HG03196 (cell line): ENCODE results near the gene TRAF3.
"Not testable (repeated sequence)": the region's sequence is repeated elsewhere in the genome, so short reads cannot be mapped to it uniquely, and the experiment has no call there.

Source experiments
- ATAC-seq: cut with Tn5 transposase; IDR thresholded peaks from one replicate; pipeline ENCODE4 v1.9.1; 2021; ENCODE audit not compliant: unreplicated experiment

The TRAF3 gene

DNA sequence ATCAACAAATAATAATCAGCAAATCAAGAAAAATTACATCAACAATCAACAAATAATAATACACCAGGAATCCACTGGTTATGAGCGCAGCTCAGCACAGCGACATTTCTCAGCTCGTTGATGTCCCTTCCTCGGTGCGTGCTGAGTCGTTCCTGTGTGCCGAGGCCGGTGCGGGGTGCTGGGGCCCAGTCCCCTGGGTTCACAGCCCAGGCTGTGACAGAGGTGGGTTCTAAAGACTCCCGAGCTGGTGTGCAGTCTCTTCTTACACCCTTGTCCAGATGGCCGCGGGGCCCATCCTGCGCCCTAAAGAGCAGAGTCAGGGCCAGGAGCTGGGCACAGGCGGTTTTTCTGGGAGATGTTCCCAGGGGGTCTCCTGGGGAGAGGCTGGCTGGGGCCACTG is 26.9 kb upstream of the TRAF3 start:
- ATAC-seq: no peak

DNA sequence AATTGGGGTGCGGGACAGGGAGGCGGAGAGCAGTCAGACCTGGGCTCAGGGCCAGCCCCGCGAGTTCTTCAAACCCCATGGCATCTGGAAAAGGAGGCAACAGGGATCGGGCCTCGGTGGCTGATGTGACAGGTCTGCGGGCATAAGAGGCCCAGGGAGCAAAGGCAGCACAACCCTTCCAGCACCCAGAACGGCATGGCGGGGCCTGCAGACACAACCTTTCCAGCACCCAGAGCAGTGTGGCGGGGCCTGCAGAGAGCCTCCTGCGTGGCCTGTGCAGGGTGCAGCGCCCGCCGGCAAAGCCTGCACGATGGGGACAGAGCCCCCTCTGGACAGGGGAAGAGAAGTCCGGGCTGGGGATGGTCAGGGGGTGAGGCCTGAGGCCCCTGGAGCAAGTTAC is 26.2 kb upstream of the TRAF3 start:
- ATAC-seq: no peak

DNA sequence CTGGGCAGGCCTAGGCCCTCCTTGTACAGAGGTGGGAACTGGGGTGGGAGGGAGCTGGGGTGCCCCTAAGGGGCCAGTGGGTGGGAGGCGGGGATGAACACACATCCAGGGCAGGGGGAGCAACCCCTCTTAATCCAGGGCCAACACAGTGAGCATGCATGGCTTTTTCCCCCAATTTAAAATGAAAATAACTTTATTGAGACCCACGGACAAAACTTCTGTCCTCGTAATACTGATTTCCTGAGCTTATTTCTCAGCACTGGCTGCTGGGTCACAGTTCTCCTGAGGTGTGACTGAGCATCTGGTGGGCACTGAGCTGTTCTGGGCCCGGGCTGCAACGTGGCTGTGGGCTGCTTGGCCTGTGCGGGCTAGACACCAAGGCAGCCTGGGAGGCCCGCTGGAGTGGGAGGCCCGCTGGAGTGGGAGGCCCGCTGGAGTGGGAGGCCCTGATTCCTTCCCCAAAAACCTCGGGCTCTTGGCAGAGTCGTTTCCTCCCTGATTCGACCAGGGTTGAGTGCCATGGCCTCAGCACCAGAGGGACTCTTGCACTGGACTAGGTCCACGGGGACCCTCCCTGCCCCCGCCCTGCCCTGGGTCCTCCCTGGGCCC is 24.9 kb upstream of the TRAF3 start:
- no peak for ATAC-seq

DNA sequence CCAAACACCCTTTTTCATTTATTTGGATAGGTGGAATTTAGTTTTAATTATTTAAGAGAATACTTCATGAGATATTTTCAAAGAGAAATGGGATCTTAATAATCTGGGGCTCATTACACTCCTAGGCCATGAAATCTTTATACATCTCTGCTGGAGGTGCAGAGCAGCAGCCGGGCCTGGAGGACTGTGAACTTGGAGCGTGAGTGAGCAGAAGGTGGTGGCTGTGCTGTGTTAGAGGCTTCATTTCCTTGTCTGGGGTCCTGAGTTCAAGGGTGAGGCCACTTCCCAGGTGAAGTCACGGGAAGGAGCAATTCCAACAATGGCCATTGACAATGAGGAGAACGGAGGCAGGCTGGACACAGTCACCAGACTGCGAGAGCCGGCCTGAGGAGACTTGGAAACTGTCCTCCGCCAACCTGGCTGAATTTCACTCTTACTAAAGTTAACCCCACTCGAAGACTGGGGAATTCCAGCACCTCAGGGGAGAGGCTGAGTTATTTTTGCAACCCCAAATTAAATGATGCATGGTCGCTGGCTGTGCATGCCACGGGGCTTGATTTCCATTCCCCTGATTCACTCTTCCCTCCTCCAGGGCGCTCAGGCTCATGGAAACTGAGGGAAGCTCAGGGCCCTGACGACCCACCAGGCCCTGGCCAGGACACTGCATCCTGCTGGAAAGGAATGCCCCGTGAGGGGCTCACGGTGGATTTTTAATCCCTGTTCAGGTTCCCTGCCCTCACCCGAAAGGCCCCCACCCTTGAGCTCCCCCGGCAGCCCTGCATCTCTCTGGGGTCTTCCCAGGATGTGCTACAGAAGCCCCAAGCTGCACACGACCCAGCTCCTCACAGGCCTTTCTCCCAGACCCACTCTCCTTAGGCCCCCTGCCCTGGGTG is 22.6 kb upstream of the TRAF3 start:
- no peak for ATAC-seq

DNA sequence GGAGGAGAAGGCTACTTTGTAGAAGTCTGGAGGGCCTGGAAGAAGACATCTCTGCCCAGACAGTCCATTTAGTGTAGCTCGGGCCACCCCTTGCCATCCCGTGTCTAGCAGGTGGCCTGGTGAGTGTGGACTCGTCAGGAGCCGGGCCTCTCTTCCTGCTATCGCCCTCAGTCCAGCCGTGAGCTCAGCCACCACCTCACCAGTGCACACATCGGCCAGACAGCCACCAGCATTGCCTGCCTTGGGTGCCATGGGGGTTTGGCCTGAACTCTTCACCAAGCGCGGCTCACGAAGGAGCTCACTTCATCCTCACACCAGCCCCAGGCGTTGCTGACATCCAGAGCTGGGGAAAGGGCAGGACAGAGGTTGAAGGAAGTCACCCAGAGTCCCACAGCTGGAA is 19.6 kb upstream of the TRAF3 start:
- ATAC-seq: no peak

DNA sequence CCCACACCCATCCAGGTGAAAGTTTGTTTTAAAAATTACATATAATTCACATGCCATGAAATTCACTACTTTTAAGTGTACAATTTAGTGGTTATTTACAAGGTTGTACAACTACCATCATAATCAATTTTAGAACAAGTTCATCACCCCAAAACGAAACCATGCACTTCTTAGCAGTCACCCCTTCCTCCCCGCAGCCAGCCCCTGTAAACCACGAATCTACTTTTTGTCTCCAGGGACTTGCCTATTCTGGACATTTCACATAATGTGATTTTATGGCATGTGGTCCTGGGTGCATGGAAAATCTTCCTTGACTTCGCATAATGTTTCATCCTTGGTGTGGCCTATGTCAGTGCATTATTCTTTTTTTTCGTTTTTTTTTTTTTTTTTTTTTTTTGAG is 19.2 kb upstream of the TRAF3 start:
- no peak for ATAC-seq

DNA sequence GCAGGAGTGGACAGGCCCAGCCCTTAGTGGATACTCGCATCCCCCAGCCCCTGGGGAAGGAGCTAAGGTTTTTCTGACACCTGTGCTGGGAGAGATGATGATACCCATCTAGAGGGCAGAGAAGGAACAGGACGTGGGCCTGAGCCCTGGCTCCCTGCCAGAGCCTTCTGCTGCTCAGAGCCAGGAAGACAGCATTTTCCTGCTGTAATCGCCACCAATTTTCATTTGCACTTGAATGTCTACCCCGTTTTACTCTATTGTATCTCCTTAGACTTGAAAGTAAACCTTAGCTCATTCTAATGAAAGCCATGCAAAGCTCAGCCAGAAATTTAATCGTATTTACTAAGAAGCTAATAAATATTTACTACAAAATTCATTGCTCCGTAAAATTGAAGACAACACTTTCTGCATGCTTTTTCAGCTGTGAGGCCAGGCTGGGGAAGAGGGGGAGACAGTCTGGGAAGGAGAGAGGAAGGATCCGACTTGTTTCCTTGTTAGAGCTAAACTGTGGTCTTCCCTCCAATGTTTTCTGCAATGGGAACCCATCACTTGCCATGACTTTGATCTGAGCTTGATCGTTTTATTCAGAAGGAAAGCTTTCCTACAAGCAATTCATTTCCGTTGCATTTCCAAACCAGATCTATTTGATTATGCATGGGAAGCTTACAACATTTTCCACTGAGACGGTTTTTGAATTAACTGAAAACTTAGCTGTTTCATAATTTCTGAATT is 17.6 kb upstream of the TRAF3 start:
- no peak for ATAC-seq

DNA sequence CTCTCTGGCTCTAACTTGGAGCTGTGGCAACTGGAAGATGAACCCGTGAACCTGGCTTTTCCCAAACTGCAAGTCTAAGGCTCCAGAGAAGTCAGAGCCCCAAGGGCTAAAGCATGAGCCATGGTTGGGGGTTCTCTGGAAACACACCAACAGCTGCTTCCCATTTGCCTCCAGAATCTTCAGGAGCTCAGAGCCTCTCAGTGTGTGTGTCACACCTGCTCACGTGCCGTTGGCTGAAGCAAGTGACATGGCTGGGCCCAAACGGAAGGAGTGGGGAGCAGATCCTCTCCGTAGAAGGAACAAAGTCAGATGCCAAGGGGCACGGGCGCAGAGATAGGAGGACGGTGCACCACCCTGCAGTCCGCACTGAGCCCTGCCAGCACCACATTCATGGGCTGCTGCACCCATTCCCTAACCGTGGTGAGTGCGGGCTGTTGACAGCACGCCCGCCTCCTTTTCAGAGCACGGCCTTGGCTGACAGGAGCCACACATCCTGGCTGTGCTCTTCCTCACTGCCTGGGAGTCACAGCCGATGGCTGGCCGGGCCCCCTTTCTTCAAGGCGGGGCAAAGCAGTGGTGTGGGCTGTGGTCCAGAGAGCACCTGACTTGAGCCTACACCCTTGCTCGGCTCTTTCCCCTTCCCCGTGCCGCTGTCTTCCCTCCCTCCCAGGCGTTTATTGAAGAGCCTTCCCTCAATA is 16.6 kb upstream of the TRAF3 start:
- ATAC-seq: no peak

DNA sequence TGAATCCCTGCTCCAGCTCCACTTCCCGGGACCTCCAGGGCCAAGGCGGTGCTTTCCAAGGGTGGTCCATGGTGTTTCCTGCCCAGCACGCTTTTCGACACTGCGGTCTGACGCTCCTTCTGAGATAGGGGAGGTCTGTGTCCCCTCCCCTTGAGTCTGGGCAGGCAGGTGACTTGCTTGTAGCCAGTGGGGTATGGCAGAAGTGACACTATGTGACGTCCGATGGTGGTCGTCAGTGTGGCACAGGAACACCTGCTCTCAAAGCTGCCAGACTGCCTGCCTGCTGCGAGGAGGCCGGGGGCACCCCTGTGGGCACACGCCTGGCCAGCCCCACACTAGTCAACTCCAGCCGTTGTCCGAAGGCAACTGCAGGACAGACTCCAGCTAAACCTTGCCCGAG is 16.0 kb upstream of the TRAF3 start:
- ATAC-seq: no peak

DNA sequence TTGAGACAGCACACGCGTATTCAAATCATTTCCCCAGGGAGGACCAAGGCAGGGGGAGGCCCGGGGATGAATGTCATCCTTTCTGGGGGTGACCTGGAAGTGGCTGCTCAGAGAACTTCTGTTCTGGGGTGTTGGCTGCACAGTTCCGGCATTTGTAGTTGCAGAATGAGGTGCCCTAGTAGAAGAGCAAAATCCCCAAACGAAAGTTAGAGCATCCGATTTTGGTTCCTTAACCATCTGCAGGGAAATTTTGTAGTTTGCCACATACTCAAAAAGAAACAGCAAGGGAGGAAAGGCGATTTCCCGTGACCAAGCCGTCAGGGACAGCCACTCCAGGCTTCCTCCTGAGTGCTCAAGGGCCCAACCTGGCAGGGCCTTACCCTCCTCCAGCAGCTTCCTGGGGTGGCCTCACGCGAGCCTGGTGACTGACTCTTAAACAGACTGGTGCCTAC is 13.0 kb upstream of the TRAF3 start:
- peak; percentile 63 for ATAC-seq

DNA sequence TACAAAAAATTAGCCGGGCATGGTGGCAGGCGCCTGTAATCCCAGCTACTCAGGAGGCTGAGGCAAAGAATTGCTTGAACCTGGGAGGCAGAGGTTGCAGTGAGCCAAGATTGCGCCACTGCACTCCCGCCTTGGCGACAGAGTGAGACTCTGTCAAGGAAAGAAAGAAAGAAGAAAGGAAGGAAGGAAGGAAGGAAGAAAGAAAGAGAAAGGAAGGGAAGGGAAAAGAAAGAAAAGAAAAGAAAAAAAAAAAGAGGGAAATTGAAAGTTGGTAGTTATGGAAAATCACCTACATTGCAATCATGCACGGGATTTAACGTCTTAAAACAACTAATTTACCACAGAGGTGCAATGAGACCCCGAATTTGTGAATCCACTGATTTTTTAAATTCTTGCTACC is 11.5 kb upstream of the TRAF3 start:
- not testable (repeated sequence) for ATAC-seq

DNA sequence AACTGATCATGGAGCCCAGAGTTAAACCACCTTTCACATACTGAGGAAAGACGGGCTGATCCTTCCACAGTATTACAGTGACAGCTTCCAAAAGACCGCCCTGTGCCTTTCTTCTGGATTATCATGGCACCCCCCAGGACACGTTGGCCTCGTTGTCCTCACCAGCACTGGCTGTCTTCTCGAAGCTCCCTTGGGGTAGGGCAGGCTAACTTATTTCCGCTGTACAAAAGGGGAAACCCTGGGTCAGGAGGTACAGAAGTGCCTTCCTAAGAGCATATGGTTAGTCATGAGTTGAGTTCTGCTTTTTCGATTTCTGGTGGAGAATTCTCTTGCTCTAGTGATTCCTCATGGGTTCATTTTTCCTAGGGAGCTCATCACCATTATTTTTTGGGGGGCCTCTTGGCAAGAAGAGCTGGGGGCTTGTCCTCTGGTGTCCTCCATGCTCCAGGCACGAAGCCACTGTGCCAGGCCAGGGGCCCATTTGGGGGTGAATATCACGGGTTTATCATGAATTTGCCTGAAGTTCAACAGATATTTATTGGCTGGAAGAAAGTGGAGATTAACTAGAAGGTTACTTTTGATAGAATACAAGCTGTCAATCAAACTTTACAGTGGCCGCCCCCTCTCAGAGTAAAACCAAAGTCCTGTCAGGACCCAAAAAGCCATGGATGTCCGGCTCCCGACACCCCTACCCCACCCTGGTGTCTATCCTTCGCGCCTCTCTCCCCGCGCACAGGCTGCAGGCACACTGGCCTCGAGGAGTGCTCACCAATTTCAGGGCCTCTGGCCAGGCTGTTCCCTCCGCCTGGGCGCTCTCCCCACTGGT is 8.8 kb upstream of the TRAF3 start:
- ATAC-seq: no peak

DNA sequence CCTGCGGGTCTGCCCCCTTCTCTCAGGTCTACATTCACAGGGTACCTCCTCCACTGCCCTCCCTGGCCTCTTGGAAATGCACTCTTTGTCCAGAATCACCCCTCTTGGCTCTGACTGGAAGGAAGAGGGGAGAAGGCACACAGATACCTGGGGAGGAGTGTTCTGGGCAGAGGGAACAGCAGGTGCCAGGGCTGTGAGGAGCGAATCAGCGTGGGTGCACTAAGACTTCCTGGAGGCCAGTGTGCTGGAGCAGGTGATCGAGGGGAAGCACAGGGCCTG is 8.3 kb upstream of the TRAF3 start:
- ATAC-seq: no peak

DNA sequence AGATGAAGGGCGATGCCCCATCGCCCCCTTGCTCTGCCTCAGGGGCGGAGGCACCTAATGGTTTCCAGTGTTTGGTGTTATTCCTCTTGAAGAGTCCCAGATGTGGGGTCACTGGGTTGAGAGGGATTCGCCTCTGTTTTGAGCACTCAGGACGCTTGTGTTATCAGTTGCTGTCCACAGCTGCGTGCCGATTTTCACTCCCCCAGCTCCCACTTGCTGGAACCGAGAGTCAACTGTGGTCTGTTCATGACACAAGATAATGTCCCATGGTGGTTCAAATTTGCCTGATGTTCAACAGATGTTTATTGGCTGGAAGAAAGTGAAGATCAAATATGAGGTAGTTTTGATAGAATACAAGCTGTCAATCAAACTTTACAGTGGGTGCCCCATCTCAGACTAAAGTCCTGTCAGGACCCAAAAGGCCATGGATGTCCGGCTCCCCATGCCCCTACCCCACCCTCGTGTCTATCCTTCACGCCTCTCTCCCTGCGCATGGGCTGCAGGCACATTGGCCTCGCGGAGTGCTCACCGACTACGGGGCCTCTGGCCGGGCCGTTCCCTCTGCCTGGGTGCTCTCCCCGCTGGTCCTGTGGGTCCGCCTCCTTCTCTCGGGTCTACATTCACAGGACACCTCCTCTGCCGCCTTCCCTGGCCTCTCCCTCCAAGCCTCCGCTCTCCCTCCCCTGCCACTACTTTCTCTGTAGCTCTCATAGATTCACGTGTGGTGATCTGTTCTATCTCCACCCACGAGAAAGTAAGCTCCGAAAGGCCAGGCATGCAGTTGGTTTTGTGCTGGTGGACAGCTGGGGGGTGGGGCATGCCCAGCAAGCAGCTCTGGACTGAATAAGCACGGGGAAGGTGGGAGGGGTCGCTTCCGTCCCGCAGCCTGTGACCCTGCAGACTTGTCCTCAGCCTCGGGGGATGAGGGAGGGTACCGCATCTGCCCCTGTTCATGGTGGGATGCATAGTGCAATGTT is 6.8 kb upstream of the TRAF3 start:
- ATAC-seq: no peak

DNA sequence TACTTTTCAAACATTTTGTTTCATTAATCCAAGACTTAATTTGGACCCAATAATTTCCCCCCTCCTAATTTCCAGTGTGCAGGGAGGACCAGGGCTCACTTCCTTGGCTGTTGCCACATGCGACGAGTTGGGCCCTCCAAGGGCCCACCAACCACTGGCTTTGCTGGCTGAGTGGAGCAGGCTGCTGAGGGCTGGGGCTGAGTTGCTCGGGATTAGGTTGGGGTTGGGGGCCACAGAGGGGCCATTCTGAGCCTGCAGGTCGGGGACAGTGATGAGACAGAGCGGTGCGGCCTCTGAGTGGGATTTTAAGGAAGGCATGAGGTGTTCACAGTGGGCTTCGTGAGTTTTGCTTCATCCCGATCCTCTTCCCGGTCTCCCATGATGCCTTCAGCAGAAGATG is 6.1 kb upstream of the TRAF3 start:
- ATAC-seq: no peak

DNA sequence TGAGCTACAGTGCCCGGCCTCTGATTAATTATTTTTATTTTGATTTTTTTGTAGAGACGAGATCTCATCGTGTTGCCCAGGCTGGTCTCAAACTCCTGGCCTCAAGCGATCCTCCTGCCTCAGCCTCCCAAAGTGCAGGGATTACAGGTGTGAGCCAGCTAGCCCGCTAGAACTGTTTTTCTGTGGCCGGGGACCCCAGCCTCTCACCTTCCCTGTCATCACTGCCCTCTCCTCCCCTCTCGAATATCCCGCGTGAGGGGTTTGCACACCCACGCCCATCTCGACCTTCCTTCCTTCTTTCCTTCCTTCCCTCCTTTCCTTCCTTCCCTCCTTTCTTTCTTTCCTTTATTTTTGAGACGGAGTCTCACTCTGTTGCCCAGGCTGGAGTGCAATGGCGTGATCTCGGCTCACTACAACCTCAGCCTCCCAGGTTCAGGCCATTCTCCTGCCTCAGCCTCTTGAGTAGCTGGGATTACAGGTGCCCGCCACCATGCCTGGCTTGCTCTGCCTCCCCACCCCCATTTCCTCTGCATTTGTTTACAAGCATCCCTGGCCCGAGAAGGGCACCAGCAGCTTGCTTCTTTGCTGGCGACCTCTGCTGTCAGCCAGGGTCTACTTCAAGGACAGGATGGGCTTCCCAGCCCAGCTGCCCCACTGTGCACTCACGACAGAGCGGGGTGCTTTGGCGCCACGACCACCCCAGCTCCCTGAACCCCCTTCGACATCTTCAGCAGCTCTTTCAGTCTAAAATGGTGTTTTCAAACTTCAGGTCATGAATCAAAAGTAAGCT is 4.3 kb upstream of the TRAF3 start:
- ATAC-seq: no peak

DNA sequence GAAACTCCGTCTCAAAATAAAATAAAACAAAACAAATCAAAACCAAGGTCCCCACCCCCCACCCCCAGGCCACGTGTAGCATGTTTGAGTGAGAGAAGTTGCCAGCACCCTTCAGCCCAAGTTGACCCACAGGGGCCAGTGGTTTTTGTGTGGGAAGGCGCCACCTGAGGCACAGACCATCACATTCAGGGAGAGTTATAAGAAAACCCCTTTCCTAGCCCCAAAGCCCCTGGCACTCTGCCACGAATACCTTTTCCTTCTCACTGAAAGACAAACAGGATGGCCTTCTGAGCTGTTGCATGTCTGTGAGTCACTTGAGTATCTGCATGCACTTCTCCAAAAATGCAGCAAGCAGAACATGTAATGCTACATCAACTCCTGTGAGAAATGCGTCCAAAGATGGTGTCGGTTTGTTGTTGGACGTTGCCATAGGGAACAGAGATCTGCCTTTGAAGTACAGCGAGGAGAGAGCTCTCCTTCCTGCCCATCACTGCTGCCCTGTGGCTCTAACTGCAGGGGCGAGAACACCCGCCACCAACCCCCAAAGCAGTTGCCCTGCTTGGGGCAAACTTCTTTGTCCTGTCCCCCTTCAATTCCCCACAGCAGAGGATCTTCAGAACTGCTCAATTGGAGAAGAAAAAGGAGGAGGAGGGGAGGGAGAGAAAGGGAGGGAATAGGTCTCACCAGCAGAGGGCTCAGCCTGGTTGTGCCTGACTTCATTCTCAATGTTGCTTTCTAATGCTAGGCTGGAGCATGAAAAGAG is 2.7 kb upstream of the TRAF3 start:
- peak; percentile 35 for ATAC-seq
